H1 (cell line): Measurements from ENCODE around the gene CELSR3. TPM values are rescaled to one million over a fixed set of nuclear protein-coding genes. Genes with fewer than 3 reads are reported as not detected.

Source experiments
- CTCF ChIA-PET: fragments of 300-600 bp; sonication (Branson Sonifier 250); formaldehyde crosslinking; loops from one replicate; lab custom pipeline; 2021; ENCODE audit not compliant: partially characterized antibody; lab: Charles Lee
- POLR2A ChIA-PET: fragments of 300-600 bp; sonication (Branson Sonifier 250); formaldehyde crosslinking; loops from one replicate; lab custom pipeline; 2021; ENCODE audit warnings: inconsistent platforms; ENCODE audit not compliant: partially characterized antibody; lab: Charles Lee
- DNase-seq, 2 experiments: peaks; one replicate each; pipeline versions ENCODE4 v3.0.0 to v3.0.0-alpha.2; 2010 to 2022; ENCODE audit warnings: low spot score in 2 of 2, low read depth in 1 of 2, mixed read lengths in 1 of 2
- FAIRE-seq: peaks from 2 replicates; lab custom pipeline; 2011; peaks lifted over from hg19 to GRCh38; lab: Jason Lieb, UNC
- H2AFZ ChIP-seq: 2 replicates; pipeline ENCODE4 v1.8.1; 2012; ENCODE audit warnings: low read length, inconsistent platforms
- H2AK5ac ChIP-seq: 2 replicates; pipeline ENCODE4 v1.6.1; 2013; ENCODE audit warnings: low read depth, low read length
- H2BK120ac ChIP-seq: replicated peaks from 2 replicates; pipeline ENCODE3; 2013; ENCODE audit warnings: low read depth, low read length, inconsistent platforms
- H2BK12ac ChIP-seq: 2 replicates; pipeline ENCODE4 v1.6.1; 2013; ENCODE audit warnings: low read depth, low read length
- H2BK15ac ChIP-seq: 2 replicates; pipeline ENCODE4 v1.6.1; 2013; ENCODE audit warnings: low read length
- H2BK20ac ChIP-seq: 2 replicates; pipeline ENCODE4 v1.6.1; 2013; ENCODE audit warnings: low read length
- H2BK5ac ChIP-seq: 2 replicates; pipeline ENCODE4 v1.6.1; 2013; ENCODE audit warnings: low read depth, low read length
- H3K14ac ChIP-seq: 2 replicates; pipeline ENCODE4 v1.6.1; 2013; ENCODE audit warnings: inconsistent platforms; ENCODE audit not compliant: insufficient read length
- H3K18ac ChIP-seq: 2 replicates; pipeline ENCODE4 v1.6.1; 2013; ENCODE audit warnings: low read length; ENCODE audit errors: extremely low read depth
- H3K23ac ChIP-seq: 2 replicates; pipeline ENCODE4 v1.6.1; 2013; ENCODE audit warnings: inconsistent platforms; ENCODE audit not compliant: insufficient read length
- H3K23me2 ChIP-seq: 2 replicates; pipeline ENCODE4 v1.6.1; 2013; ENCODE audit warnings: low read depth, low read length
- H3K27ac ChIP-seq: 2 replicates; pipeline ENCODE4 v1.6.1; 2011; ENCODE audit warnings: low read depth, low read length, inconsistent platforms
- H3K27me3 ChIP-seq, 4 experiments: replicated peaks in 1 of 4; 1 replicate in 1 of 4; 2 replicates in 3 of 4; pipeline versions ENCODE4 v1.6.1 to v1.8.1; 2011 to 2013; ENCODE audit warnings: low read length in 3 of 4, mild to moderate bottlenecking in 3 of 4, inconsistent platforms in 2 of 4, mixed read lengths in 2 of 4, moderate library complexity in 1 of 4; ENCODE audit not compliant: control insufficient read depth in 3 of 4, insufficient read depth in 3 of 4; ENCODE audit errors: extremely low read depth in 1 of 4
- H3K36me3 ChIP-seq, 4 experiments: 2 replicates each; pipeline versions ENCODE4 v1.6.1 to v1.8.1; 2011 to 2013; ENCODE audit warnings: mild to moderate bottlenecking in 4 of 4, low read length in 3 of 4, moderate library complexity in 2 of 4, control low read depth in 1 of 4, inconsistent platforms in 1 of 4; ENCODE audit not compliant: insufficient read depth in 4 of 4, control insufficient read depth in 2 of 4
- H3K4ac ChIP-seq: replicated peaks from 2 replicates; pipeline ENCODE3; 2013; ENCODE audit warnings: low read length, low read depth, mixed read lengths, inconsistent platforms; ENCODE audit not compliant: insufficient read length
- H3K4me1 ChIP-seq, 4 experiments: replicated peaks in 1 of 4; 1 replicate in 1 of 4; 2 replicates in 3 of 4; pipeline versions ENCODE4 v1.6.1 to v1.8.1; 2011 to 2013; ENCODE audit warnings: low read length in 3 of 4, inconsistent platforms in 2 of 4, mixed read lengths in 1 of 4; ENCODE audit not compliant: insufficient read depth in 4 of 4, control insufficient read depth in 3 of 4
- H3K4me2 ChIP-seq, 2 experiments: 2 replicates each; pipeline versions ENCODE4 v1.6.1 to v1.8.1; 2011 to 2013; ENCODE audit warnings: low read depth in 2 of 2, low read length in 2 of 2, control low read depth in 1 of 2, inconsistent platforms in 1 of 2, mild to moderate bottlenecking in 1 of 2; ENCODE audit not compliant: insufficient read depth in 1 of 2
- H3K4me3 ChIP-seq, 4 experiments: fragments of 200-600, 300-600 bp in 1 of 4; sonication (generic), shearing (Covaris generic), sonication (Bioruptor Twin) in 1 of 4; 2 replicates each; pipeline versions ENCODE4 v1.5.1 to v1.8.1; 2011 to 2016; ENCODE audit warnings: low read length in 4 of 4, low read depth in 3 of 4, control low read depth in 2 of 4, inconsistent platforms in 2 of 4, mild to moderate bottlenecking in 2 of 4, mixed read lengths in 1 of 4, moderate library complexity in 1 of 4; ENCODE audit not compliant: insufficient read depth in 2 of 4; ENCODE audit errors: extremely low read depth in 1 of 4
- H3K56ac ChIP-seq: replicated peaks from 2 replicates; pipeline ENCODE3; 2013; ENCODE audit warnings: low read depth, mild to moderate bottlenecking, mixed read lengths, low read length, inconsistent platforms; ENCODE audit not compliant: insufficient read length
- H3K79me1 ChIP-seq: 2 replicates; pipeline ENCODE4 v1.6.1; 2013; ENCODE audit warnings: low read depth, low read length, control low read depth
- H3K79me2 ChIP-seq, 2 experiments: 2 replicates each; pipeline versions ENCODE4 v1.6.1 to v1.8.1; 2012 to 2013; ENCODE audit warnings: low read length in 2 of 2, mild to moderate bottlenecking in 2 of 2, inconsistent platforms in 1 of 2; ENCODE audit not compliant: insufficient read depth in 2 of 2, control insufficient read depth in 1 of 2
- H3K9ac ChIP-seq, 4 experiments: replicated peaks in 1 of 4; 1 replicate in 1 of 4; 2 replicates in 3 of 4; pipeline versions ENCODE4 v1.6.1 to v1.8.1; 2011 to 2013; ENCODE audit warnings: low read depth in 3 of 4, low read length in 3 of 4, control low read depth in 2 of 4, mild to moderate bottlenecking in 2 of 4, moderate library complexity in 2 of 4, inconsistent platforms in 1 of 4; ENCODE audit errors: extremely low read depth in 1 of 4
- H3K9me3 ChIP-seq, 2 experiments: 2 replicates each; pipeline versions ENCODE4 v1.6.1 to v1.8.1; 2012 to 2013; ENCODE audit warnings: mild to moderate bottlenecking in 2 of 2, moderate library complexity in 2 of 2, control low read depth in 1 of 2, inconsistent platforms in 1 of 2, low read depth in 1 of 2, low read length in 1 of 2, mixed read lengths in 1 of 2; ENCODE audit not compliant: insufficient read depth in 2 of 2
- H4K20me1 ChIP-seq, 2 experiments: replicated peaks in 1 of 2; 2 replicates each; pipeline versions ENCODE3 to v1.8.1; 2011 to 2013; ENCODE audit warnings: inconsistent platforms in 2 of 2, low read length in 2 of 2, mild to moderate bottlenecking in 1 of 2; ENCODE audit not compliant: insufficient read depth in 2 of 2, control insufficient read depth in 1 of 2
- H4K5ac ChIP-seq: 2 replicates; pipeline ENCODE4 v1.6.1; 2013; ENCODE audit warnings: low read length, low read depth, mixed read lengths, inconsistent platforms; ENCODE audit not compliant: insufficient read length
- H4K8ac ChIP-seq: 2 replicates; pipeline ENCODE4 v1.8.0; 2013; ENCODE audit warnings: mild to moderate bottlenecking, moderate library complexity, low read length, inconsistent platforms; ENCODE audit not compliant: insufficient read depth; ENCODE audit errors: extremely low read depth
- H4K91ac ChIP-seq: replicated peaks from 2 replicates; pipeline ENCODE3; 2013; ENCODE audit warnings: low read length, mixed read lengths, inconsistent platforms; ENCODE audit not compliant: insufficient read length
- BACH1 ChIP-seq: IDR thresholded peaks from 2 replicates; pipeline ENCODE4 v1.6.1; 2012; ENCODE audit warnings: low read length, improper control_type of control experiment
- BCL11A ChIP-seq, 2 experiments: IDR thresholded peaks; one replicate each; pipeline ENCODE4 v1.6.1; 2011; ENCODE audit warnings: low read depth in 2 of 2, low read length in 2 of 2, mild to moderate bottlenecking in 2 of 2
- CREB1 ChIP-seq: IDR thresholded peaks from 2 replicates; pipeline ENCODE4 v1.6.1; 2012; ENCODE audit warnings: inconsistent platforms
- EGR1 ChIP-seq: IDR thresholded peaks from 2 replicates; pipeline ENCODE4 v1.6.1; 2011; ENCODE audit warnings: low read depth, low read length, borderline replicate concordance
- EZH2 ChIP-seq: fragments of 200-600 bp; sonication (generic); IDR thresholded peaks from 2 replicates; pipeline ENCODE4 v1.7.1; 2012; ENCODE audit warnings: low read depth, mild to moderate bottlenecking, moderate library complexity, low read length, inconsistent platforms; ENCODE audit not compliant: severe bottlenecking
- GABPA ChIP-seq: IDR thresholded peaks from 2 replicates; pipeline ENCODE4 v1.6.1; 2011; ENCODE audit warnings: mild to moderate bottlenecking, low read length, moderate library complexity, borderline replicate concordance; ENCODE audit not compliant: insufficient read depth
- KDM4A ChIP-seq: IDR thresholded peaks from one replicate; pipeline ENCODE4 v1.7.1; 2012; ENCODE audit warnings: low read depth, mild to moderate bottlenecking, moderate library complexity, low read length, inconsistent platforms; ENCODE audit not compliant: severe bottlenecking
- POLR2A ChIP-seq, 2 experiments: IDR thresholded peaks; 1 replicate in 1 of 2; 2 replicates in 1 of 2; pipeline ENCODE4 v1.6.1; 2011; ENCODE audit warnings: low read depth in 2 of 2, low read length in 2 of 2, mild to moderate bottlenecking in 2 of 2; ENCODE audit errors: control extremely low read depth in 1 of 2
- RAD21 ChIP-seq, 2 experiments: IDR thresholded peaks in 1 of 2; conservative IDR thresholded peaks in 1 of 2; 2 replicates each; pipeline ENCODE4 v1.6.1; 2011; ENCODE audit warnings: low read depth in 2 of 2, low read length in 2 of 2, improper control_type of control experiment in 1 of 2, inconsistent platforms in 1 of 2, mild to moderate bottlenecking in 1 of 2, moderate library complexity in 1 of 2
- WGBS, 2 experiments: shearing (Covaris generic) in 1 of 2; methylation state at CpG; one replicate each; pipeline versions ENCODE4 v1.1.6 to v1.1.7; 2013 to 2015; ENCODE audit warnings: low lambda C conversion rate in 2 of 2, mixed read lengths in 2 of 2, inconsistent platforms in 1 of 2, low coverage in 1 of 2, missing lambda C conversion rate in 1 of 2; ENCODE audit not compliant: insufficient replicate concordance in 2 of 2, insufficient coverage in 1 of 2, insufficient read length in 1 of 2; ENCODE audit errors: extremely low coverage in 1 of 2, missing lambda C conversion rate in 1 of 2; 5-methylcytosine and 5-hydroxymethylcytosine counted together
- polyA plus RNA-seq, 7 experiments: library from polyadenylated mRNA; depleted of rRNA in 3 of 7; stranded (reverse) in 5 of 7; unstranded in 2 of 7; fragments of >200 nt in 5 of 7; fragments of 200-250 nt in 2 of 7; gene quantifications; 1 replicate in 5 of 7; 2 replicates in 1 of 7; 4 replicates in 1 of 7; pipeline versions ENCODE4 v1.2.1 to v1.2.3, GENCODE V29; 2011 to 2013; ENCODE audit warnings: missing spikeins in 2 of 7, mixed read lengths in 2 of 7
- total RNA-seq: library from RNA; stranded (reverse); fragmentation: NEBNext Ultra II Directional; extraction: Animal tissue kit (Norgen Biotek cat#: 25700); gene quantifications from 2 replicates; pipeline ENCODE4 v1.2.1, GENCODE V29; 2021

The CELSR3 gene
- total and polyA plus RNA-seq, 2 of the 8 experiments (the other 6 are each of a cell fraction or from before 2014, with no cell fraction given): 11.6 to 29.5 TPM

DNA sequence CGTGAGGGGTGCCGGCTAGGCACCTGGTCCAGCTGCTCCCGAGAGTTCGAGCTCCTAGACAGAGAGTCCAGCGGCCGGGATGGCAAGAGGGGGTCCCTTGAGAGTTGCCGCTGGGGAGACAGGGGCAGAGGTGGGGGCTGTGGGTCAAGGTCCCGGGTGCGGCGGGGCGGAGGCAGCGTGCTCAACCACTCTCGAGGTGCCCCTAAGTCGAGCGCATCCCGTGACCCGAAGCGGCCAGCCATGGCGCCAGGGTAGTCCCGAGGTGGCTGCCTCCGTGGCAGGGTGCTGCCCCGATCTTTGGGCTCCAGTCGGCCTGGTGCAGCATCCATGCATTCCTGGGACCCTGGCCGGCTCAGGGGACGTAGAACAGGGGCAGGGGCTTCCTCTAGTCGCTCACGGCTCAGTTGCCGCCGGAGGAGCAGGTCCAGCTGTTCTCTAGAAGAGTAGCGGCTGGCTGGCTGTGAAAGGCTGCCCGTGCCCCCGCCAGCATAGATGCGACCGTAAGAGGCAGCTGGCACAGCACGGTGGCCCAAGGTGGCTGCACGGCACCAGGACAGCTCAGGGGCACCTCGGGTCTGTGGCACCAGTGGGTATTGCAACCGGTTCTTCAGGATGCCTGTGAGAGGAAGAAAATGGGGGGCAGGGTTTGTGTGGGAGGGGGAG lies 22.6 kb downstream of the CELSR3 start:
- CTCF ChIA-PET: interaction anchor here (2.0 to 2.5 kb wide), 3 partner anchors 16 to 81 kb away, joined by 5 to 9 read pairs (median 7); no protein-coding TSS in a partner anchor
- no peak for TF ChIP-seq BACH1
- no peak for TF ChIP-seq GABPA
- no peak for TF ChIP-seq RAD21 (IDR thresholded peaks at IDR 0.05 in 1 of 2, conservative IDR thresholded peaks at IDR 0.05 in 1 of 2; ENCODE audit: low read depth in 2 of 2, low read length in 2 of 2)
- TF ChIP-seq EZH2: no peak
- no peak for TF ChIP-seq CREB1
- TF ChIP-seq EGR1: no peak
- TF ChIP-seq BCL11A (IDR thresholded peaks at IDR 0.05; ENCODE audit: low read depth in 2 of 2, low read length in 2 of 2): no peak
- TF ChIP-seq KDM4A: no peak
- no peak for TF ChIP-seq POLR2A (IDR thresholded peaks at IDR 0.05; ENCODE audit: control extremely low read depth in 1 of 2, low read depth in 2 of 2, low read length in 2 of 2)
- peaks cover 3 to 29% (median 13%) of the 10 kb centered on the region in 4 experiments; a peak in 5 of 8 replicates for H3K36me3 ChIP-seq
- no peak overlapping the region for H2BK20ac ChIP-seq
- POLR2A ChIA-PET: interaction anchor here (0.6 to 9.8 kb wide), 4 partner anchors 11 to 27 kb away, joined by 3 to 111 read pairs (median 47); partner anchors contain the start of gene CELSR3
- H3K56ac ChIP-seq: no peak overlapping the region
- no peak overlapping the region for H2BK12ac ChIP-seq
- H4K8ac ChIP-seq: no peak overlapping the region
- H3K23me2 ChIP-seq: peaks cover 2% of the 10 kb centered on the region; the same call in 1 of the 2 replicates
- no peak overlapping the region for H3K4ac ChIP-seq
- peaks cover 3 to 7% of the 10 kb centered on the region in 2 experiments for H4K20me1 ChIP-seq
- H3K27me3 ChIP-seq: no peaks in the 10 kb centered on the region
- H3K14ac ChIP-seq: no peak overlapping the region
- DNase-seq (no peak), FAIRE-seq (no peak)
- H4K91ac ChIP-seq: no peak overlapping the region
- H2AK5ac ChIP-seq: no peak overlapping the region
- H3K79me2 ChIP-seq: no peaks in the 10 kb centered on the region
- H3K4me1 ChIP-seq: peaks cover 3 to 6% (median 4%) of the 10 kb centered on the region in 4 experiments
- no peak overlapping the region for H3K18ac ChIP-seq
- no peaks in the 10 kb centered on the region; the same call in 1 of the 2 replicates for H3K79me1 ChIP-seq
- H2BK120ac ChIP-seq: no peak overlapping the region
- no peak overlapping the region for H2BK5ac ChIP-seq
- H3K9me3 ChIP-seq: no peaks in the 10 kb centered on the region
- no peak overlapping the region for H2AFZ ChIP-seq
- no peak overlapping the region for H3K4me3 ChIP-seq
- H3K27ac ChIP-seq: no peak overlapping the region
- H3K4me2 ChIP-seq: no peak overlapping the region
- H3K23ac ChIP-seq: no peak overlapping the region
- no peak overlapping the region for H2BK15ac ChIP-seq
- WGBS, 2 experiments: 96% methylated on average over 38 of the region's 38 CpGs; no CpG with 5 or more reads in 1 of the 2 experiments
- H4K5ac ChIP-seq: no peak overlapping the region
- H3K9ac ChIP-seq: no peak overlapping the region
